KMS-11 (cell line): ENCODE results near the gene C10orf105.

Experiments used
- H2AFZ ChIP-seq: fragments of 200-600 bp; sonication (generic); 2 replicates; pipeline ENCODE4 v1.6.1; 2016; ENCODE audit warnings: antibody characterized with exemption, mixed run types, low read depth
- H3K27ac ChIP-seq: fragments of 200-600 bp; sonication (generic); 2 replicates; pipeline ENCODE4 v1.6.1; 2016; ENCODE audit warnings: mild to moderate bottlenecking, mixed run types
- H3K27me3 ChIP-seq: fragments of 200-600 bp; sonication (generic); 2 replicates; pipeline ENCODE4 v1.6.1; 2017; ENCODE audit warnings: mild to moderate bottlenecking, low read depth, mixed run types, moderate library complexity; ENCODE audit not compliant: insufficient read depth
- H3K36me3 ChIP-seq: fragments of 200-600 bp; sonication (generic); 2 replicates; pipeline ENCODE4 v1.6.1; 2017; ENCODE audit warnings: mild to moderate bottlenecking, mixed run types; ENCODE audit not compliant: insufficient read depth
- H3K4me1 ChIP-seq: fragments of 200-600 bp; sonication (generic); 2 replicates; pipeline ENCODE4 v1.6.1; 2016; ENCODE audit warnings: mild to moderate bottlenecking, low read depth, mixed run types; ENCODE audit not compliant: poor library complexity, severe bottlenecking
- H3K4me2 ChIP-seq: fragments of 200-600 bp; sonication (generic); 2 replicates; pipeline ENCODE4 v1.7.0; 2016; ENCODE audit warnings: mild to moderate bottlenecking, mixed run types
- H3K4me3 ChIP-seq: fragments of 200-600 bp; sonication (generic); IDR thresholded peaks from 2 replicates; pipeline ENCODE4 v1.6.1; 2017; ENCODE audit warnings: low read depth, low read length, mixed read lengths; ENCODE audit not compliant: insufficient read depth
- H3K79me2 ChIP-seq: fragments of 200-600 bp; sonication (generic); 2 replicates; pipeline ENCODE4 v1.6.1; 2016; ENCODE audit warnings: low read depth, mixed run types; ENCODE audit not compliant: insufficient read depth
- H3K9ac ChIP-seq: fragments of 200-600 bp; sonication (generic); 2 replicates; pipeline ENCODE4 v1.6.1; 2016; ENCODE audit warnings: mild to moderate bottlenecking, mixed run types
- H4K20me1 ChIP-seq: fragments of 200-600 bp; sonication (generic); 2 replicates; pipeline ENCODE4 v1.6.1; 2016; ENCODE audit warnings: mild to moderate bottlenecking, mixed run types; ENCODE audit not compliant: insufficient read depth
- TF ChIP-seq, protein P1 (sequence below): fragments of 200-600 bp; sonication (generic); conservative IDR thresholded peaks from 2 replicates; pipeline ENCODE4 v1.6.1; 2017; ENCODE audit warnings: low read depth, mild to moderate bottlenecking, antibody characterized with exemption, low read length, moderate library complexity, mixed read lengths

C10orf105 gene

DNA sequence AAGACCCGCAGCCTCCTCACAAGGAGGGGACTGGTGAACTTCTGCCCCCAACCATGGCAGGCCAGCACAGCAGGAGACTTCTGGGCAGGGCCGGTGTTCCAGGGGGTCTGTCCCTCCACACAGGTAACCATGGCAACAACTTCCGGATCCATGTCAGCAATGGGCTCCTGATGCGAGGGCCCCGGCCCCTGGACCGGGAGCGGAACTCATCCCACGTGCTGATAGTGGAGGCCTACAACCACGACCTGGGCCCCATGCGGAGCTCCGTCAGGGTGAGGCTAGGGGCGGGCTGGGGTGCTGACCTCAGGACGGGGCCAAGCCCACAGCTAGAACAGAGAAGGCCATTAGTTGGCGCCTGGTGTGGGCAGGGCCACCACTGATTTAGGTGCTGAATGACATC, 5.7 kb upstream of the C10orf105 start:
- no peak overlapping the region for H3K4me2 ChIP-seq
- TF ChIP-seq, protein P1, sequence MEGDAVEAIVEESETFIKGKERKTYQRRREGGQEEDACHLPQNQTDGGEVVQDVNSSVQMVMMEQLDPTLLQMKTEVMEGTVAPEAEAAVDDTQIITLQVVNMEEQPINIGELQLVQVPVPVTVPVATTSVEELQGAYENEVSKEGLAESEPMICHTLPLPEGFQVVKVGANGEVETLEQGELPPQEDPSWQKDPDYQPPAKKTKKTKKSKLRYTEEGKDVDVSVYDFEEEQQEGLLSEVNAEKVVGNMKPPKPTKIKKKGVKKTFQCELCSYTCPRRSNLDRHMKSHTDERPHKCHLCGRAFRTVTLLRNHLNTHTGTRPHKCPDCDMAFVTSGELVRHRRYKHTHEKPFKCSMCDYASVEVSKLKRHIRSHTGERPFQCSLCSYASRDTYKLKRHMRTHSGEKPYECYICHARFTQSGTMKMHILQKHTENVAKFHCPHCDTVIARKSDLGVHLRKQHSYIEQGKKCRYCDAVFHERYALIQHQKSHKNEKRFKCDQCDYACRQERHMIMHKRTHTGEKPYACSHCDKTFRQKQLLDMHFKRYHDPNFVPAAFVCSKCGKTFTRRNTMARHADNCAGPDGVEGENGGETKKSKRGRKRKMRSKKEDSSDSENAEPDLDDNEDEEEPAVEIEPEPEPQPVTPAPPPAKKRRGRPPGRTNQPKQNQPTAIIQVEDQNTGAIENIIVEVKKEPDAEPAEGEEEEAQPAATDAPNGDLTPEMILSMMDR: no peak

DNA sequence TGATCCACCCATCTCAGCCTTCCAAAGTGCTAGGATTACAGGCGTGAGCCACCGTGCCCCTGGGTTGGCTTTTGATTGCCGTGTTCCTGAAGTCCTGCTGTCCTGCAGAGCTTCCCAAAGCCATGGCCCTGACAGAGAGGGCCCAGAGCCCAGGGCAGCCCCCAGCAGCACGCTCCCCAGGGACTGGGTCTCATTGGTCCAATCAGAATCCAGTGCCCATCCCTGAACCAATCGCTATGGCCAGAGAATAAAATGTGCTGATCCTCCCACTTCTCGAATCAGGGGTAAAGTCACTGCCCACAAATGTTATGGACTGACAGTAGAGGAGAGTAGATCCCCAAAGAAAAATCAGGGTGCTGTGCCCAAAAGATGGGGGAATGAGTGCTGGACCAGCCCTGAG, 5.0 kb upstream of the C10orf105 start:
- no peaks in the 10 kb centered on the region for H4K20me1 ChIP-seq
- H2AFZ ChIP-seq: no peak overlapping the region
- no peak overlapping the region for H3K4me3 ChIP-seq
- H3K79me2 ChIP-seq: no peaks in the 10 kb centered on the region
- no peaks in the 10 kb centered on the region for H3K36me3 ChIP-seq
- H3K27me3 ChIP-seq: peaks cover 17% of the 10 kb centered on the region; the same call in 1 of the 2 replicates
- H3K4me2 ChIP-seq: no peak overlapping the region
- no peak overlapping the region for H3K27ac ChIP-seq
- H3K4me1 ChIP-seq: peaks cover 19% of the 10 kb centered on the region
- H3K9ac ChIP-seq: no peak overlapping the region
- TF ChIP-seq, protein P1: no peak

More for the DNA sequence above, 5.7 kb upstream of the C10orf105 start:
- Histone ChIP-seq H3K27ac (no peak overlapping the region), H4K20me1 (no peaks in the 10 kb centered on the region), H2AFZ (no peak overlapping the region), H3K27me3 (peaks cover 17% of the 10 kb centered on the region; the same call in 1 of the 2 replicates), H3K36me3 (no peaks in the 10 kb centered on the region), H3K4me3 (no peak overlapping the region), H3K4me1 (peaks cover 19% of the 10 kb centered on the region), H3K79me2 (no peaks in the 10 kb centered on the region), H3K9ac (no peak overlapping the region)

DNA sequence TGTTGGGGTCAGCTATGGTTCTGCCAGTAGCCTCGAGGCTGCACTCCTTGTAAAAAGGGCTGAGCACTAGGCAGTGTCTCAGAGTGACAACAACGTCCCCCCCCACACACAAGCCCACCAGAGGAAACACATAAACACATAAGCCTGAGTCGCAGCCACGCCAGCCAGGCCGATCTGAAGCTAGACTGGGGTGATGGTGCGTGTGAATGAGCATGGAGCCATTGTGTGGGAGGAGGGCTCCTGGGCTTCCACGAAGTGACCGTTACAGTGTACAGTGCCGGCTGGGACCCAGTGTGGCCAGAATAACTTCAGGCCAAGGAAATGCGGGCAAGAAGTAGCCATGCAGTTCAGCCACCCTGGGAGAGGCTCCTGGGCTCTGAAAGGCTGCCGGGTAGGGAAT, 3.7 kb upstream of the C10orf105 start:
- TF ChIP-seq, protein P1: no peak
- Histone ChIP-seq H3K9ac (no peak overlapping the region), H3K27ac (no peak overlapping the region), H2AFZ (no peak overlapping the region), H3K4me2 (no peak overlapping the region), H4K20me1 (no peaks in the 10 kb centered on the region), H3K27me3 (peaks cover 23% of the 10 kb centered on the region; the same call in 1 of the 2 replicates), H3K4me3 (no peak overlapping the region), H3K4me1 (peaks cover 14% of the 10 kb centered on the region), H3K79me2 (no peaks in the 10 kb centered on the region), H3K36me3 (no peaks in the 10 kb centered on the region)

DNA sequence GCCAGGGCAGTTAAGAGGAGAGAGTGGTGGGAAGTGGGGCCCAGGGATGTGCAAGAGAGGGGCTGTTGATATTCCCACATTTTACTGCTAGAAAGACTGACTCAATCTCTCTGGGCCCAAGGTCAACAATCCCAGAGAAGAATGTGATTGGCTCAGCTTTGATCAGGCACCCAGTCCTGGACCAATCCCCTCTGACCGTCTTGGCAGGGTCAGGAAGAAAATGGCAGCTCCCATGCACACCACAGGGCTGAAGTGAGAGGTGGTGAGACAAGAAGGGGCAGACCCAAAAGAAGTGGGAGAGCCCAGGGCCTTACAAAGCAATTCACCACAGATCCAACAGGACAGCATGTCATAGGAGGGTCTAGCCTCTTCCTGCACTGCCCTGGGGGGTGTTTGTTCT, 3.3 kb upstream of the C10orf105 start:
- H4K20me1 ChIP-seq: no peaks in the 10 kb centered on the region
- peaks cover 23% of the 10 kb centered on the region; the same call in 1 of the 2 replicates for H3K27me3 ChIP-seq
- H2AFZ ChIP-seq: no peak overlapping the region
- peaks cover 9% of the 10 kb centered on the region for H3K4me1 ChIP-seq
- TF ChIP-seq, protein P1: no peak
- no peak overlapping the region for H3K4me3 ChIP-seq
- no peaks in the 10 kb centered on the region for H3K79me2 ChIP-seq
- no peak overlapping the region for H3K9ac ChIP-seq
- H3K27ac ChIP-seq: no peak overlapping the region
- H3K36me3 ChIP-seq: no peaks in the 10 kb centered on the region
- H3K4me2 ChIP-seq: no peak overlapping the region
